Bone marrow (tissue), 2 donors: ENCODE results near the gene ATF1.
"Not testable (repeated sequence)": the region's sequence is repeated elsewhere in the genome, so short reads cannot be mapped to it uniquely, and the experiment has no call there.

Experiments used
- DNase-seq, 2 donors: peaks; one replicate each; lab custom pipeline; 2025; lab: John Stamatoyannopoulos, UW

ATF1 gene

DNA sequence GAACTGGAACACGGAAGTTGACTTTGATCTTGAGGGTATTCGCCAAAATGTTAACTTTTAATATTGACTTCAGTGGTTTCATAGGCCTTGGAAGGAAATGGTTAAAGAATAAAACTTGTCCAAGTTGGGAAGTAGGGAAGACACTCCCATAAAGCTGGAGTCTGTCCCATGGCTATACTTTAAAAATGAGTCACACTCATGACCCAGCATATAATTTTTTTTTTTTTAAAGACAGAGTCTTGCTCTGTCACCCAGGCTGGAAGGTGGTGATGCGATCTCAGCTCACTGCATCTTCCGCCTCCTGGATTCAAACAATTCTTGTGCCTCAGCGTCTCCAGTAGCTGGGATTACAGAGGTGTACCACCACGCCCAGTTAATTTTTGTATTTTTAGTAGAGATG lies 98.4 kb downstream of the ATF1 start:
- no peak for DNase-seq

DNA sequence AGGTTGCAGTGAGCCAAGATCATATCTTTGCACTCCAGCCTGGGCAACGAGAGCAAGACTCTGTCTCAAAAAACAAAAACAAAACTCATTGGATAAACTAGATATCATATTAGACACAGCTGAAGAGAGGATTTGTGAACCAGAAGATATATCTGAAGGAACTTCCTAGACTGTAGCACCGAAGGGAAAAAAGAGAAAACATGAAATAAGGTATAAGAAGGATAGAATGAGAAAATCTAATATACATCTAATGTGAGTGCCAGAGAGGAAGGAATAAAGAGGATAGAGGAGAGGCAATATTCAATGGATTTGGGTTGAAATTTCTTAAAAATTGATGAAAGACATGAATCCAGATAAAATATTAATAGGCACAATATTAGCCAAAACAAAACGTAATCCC lies 101.4 kb downstream of the ATF1 start:
- DNase-seq, result no peak

GRCh38 chr12:50868881-50869280 lies 105.0 kb downstream of the ATF1 start:
- not testable (repeated sequence) for DNase-seq
